Measurements from ENCODE around the gene NACA.

The NACA gene

DNA sequence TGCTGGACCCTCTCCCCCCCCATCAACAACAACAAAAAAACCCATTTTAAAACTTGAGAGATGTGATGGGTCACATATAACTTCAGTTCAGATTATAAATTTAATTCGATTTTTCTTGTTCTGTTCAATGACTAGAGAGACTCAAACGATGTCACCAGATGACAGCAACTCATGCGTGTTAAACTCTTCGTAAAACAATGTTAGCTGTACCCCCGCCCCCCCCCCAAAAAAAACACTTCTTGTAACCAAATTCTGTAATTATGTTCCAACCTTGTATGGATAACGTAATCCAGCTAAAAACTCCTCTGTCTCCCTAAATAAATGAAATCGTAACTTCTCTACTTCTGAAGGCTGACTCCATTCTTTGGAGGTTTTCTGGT, 614 bp upstream of the NACA start:
- TF ChIP-seq, protein P1, sequence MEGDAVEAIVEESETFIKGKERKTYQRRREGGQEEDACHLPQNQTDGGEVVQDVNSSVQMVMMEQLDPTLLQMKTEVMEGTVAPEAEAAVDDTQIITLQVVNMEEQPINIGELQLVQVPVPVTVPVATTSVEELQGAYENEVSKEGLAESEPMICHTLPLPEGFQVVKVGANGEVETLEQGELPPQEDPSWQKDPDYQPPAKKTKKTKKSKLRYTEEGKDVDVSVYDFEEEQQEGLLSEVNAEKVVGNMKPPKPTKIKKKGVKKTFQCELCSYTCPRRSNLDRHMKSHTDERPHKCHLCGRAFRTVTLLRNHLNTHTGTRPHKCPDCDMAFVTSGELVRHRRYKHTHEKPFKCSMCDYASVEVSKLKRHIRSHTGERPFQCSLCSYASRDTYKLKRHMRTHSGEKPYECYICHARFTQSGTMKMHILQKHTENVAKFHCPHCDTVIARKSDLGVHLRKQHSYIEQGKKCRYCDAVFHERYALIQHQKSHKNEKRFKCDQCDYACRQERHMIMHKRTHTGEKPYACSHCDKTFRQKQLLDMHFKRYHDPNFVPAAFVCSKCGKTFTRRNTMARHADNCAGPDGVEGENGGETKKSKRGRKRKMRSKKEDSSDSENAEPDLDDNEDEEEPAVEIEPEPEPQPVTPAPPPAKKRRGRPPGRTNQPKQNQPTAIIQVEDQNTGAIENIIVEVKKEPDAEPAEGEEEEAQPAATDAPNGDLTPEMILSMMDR (IDR thresholded peaks at IDR 0.05; ENCODE audit: insufficient read depth, low read length, poor library complexity, severe bottlenecking), result no peak
- TF ChIP-seq EZH2phosphoT487 (conservative IDR thresholded peaks at IDR 0.05; ENCODE audit: low read length), result no peak
- Histone ChIP-seq H3K79me2 (ENCODE audit: insufficient read depth, low read length) (peaks cover 44% of the 10 kb centered on the region), H2AFZ (ENCODE audit: low read depth, low read length, severe bottlenecking) (no peak overlapping the region), H3K4me2 (ENCODE audit: low read depth, low read length, poor library complexity, severe bottlenecking) (peak overlapping the region; percentile 82), H3K9me3 (ENCODE audit: insufficient read depth, low read length) (no peaks in the 10 kb centered on the region), H3K36me3 (ENCODE audit: low read length) (peaks cover 26% of the 10 kb centered on the region), H3F3A (ENCODE audit: insufficient read depth) (peaks cover 34% of the 10 kb centered on the region), H3K9me2 (replicated peaks; ENCODE audit: insufficient read depth, low read length) (no peaks in the 10 kb centered on the region), H3K27ac (ENCODE audit: low read depth, low read length) (peak overlapping the region; percentile 91), H3K27me3 (ENCODE audit: low read length) (no peaks in the 10 kb centered on the region), H3K4me3 (ENCODE audit: insufficient read depth, low read length, poor library complexity, severe bottlenecking) (peak overlapping the region; percentile 72), H3K9ac (ENCODE audit: low read length) (peak overlapping the region; percentile 87), H4K20me1 (ENCODE audit: low read depth, low read length) (peaks cover 26% of the 10 kb centered on the region)

DNA sequence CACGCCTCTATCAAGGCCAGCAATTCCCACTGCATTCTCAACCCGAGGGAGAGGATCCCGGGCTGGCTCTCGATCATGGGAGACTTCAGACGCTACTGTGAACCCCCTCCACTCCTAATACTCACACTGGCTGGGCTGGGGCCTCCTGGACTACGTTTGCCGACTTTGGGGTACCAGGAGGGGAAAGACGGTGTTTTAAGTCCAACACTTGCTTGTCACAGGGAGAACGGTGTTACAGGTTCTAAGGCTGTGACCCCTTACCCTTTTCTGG, 463 bp downstream of the NACA start:
- Histone ChIP-seq H3F3A (ENCODE audit: insufficient read depth) (peaks cover 32% of the 10 kb centered on the region), H4K20me1 (ENCODE audit: low read depth, low read length) (peaks cover 32% of the 10 kb centered on the region), H3K79me2 (ENCODE audit: insufficient read depth, low read length) (peaks cover 55% of the 10 kb centered on the region), H3K36me3 (ENCODE audit: low read length) (peaks cover 26% of the 10 kb centered on the region), H3K9ac (ENCODE audit: low read length) (peak overlapping the region; percentile 87), H3K9me3 (ENCODE audit: insufficient read depth, low read length) (no peaks in the 10 kb centered on the region), H3K27ac (ENCODE audit: low read depth, low read length) (peak overlapping the region; percentile 91), H3K4me3 (ENCODE audit: insufficient read depth, low read length, poor library complexity, severe bottlenecking) (peak overlapping the region; percentile 72), H2AFZ (ENCODE audit: low read depth, low read length, severe bottlenecking) (no peak overlapping the region), H3K27me3 (ENCODE audit: low read length) (no peaks in the 10 kb centered on the region), H3K4me2 (ENCODE audit: low read depth, low read length, poor library complexity, severe bottlenecking) (peak overlapping the region; percentile 82), H3K9me2 (replicated peaks; ENCODE audit: insufficient read depth, low read length) (no peaks in the 10 kb centered on the region)
- TF ChIP-seq, protein P1 (IDR thresholded peaks at IDR 0.05; ENCODE audit: insufficient read depth, low read length, poor library complexity, severe bottlenecking), result no peak
- no peak for TF ChIP-seq EZH2phosphoT487 (conservative IDR thresholded peaks at IDR 0.05; ENCODE audit: low read length)

DNA sequence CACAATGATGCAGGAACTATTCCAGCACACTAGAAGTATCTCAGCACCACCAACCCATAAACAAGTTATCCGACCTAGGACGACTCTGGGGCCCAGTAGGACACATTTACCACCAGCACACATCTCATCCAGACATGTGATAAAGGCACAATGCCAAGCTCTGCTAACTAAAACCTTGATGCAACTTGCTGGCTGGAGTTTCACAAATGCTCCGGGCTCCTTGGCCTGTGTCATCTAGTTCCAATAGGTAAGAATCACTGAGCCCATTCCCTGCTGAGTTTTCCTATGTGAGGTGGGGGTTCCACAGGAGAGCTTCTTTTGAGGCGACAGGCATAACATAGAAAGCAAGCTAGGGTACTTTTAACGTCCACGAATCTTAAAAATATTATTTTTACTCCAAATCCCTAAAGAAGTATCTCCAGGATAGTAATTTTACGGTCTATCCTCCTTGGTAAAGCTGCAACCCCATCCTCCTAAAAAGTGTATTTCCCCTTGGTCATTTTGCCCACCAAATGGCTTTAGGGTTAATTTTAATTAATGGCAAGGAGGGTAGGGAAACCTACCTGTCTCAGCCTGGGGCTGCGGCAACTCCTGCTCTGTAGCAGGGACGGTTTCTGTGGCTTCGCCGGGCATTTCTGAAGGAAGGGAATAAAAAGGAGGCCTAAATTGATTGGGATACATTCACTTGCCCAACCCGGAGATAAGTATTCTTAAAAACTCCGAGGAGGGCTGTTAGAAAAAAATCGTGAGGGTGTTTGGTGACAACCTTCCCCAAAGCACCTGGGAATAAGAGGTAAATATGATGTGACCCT, 1.0 kb downstream of the NACA start:
- no peaks in the 10 kb centered on the region for H3K27me3 ChIP-seq (ENCODE audit: low read length)
- no peaks in the 10 kb centered on the region for H3K9me2 ChIP-seq (replicated peaks; ENCODE audit: insufficient read depth, low read length)
- H3K4me2 ChIP-seq (ENCODE audit: low read depth, low read length, poor library complexity, severe bottlenecking), result peak overlapping the region; percentile 82
- peaks cover 26% of the 10 kb centered on the region for H3K36me3 ChIP-seq (ENCODE audit: low read length)
- TF ChIP-seq, protein P1 (IDR thresholded peaks at IDR 0.05; ENCODE audit: insufficient read depth, low read length, poor library complexity, severe bottlenecking), result no peak
- peak overlapping the region; percentile 72 for H3K4me3 ChIP-seq (ENCODE audit: insufficient read depth, low read length, poor library complexity, severe bottlenecking)
- H4K20me1 ChIP-seq (ENCODE audit: low read depth, low read length), result peaks cover 34% of the 10 kb centered on the region
- peaks cover 60% of the 10 kb centered on the region for H3K79me2 ChIP-seq (ENCODE audit: insufficient read depth, low read length)
- peaks cover 33% of the 10 kb centered on the region for H3F3A ChIP-seq (ENCODE audit: insufficient read depth)
- H2AFZ ChIP-seq (ENCODE audit: low read depth, low read length, severe bottlenecking), result no peak overlapping the region
- H3K9ac ChIP-seq (ENCODE audit: low read length), result peak overlapping the region; percentile 87
- H3K27ac ChIP-seq (ENCODE audit: low read depth, low read length), result peak overlapping the region; percentile 91
- H3K9me3 ChIP-seq (ENCODE audit: insufficient read depth, low read length), result no peaks in the 10 kb centered on the region

Data from SU-DHL-6 (cell line).